Choroid plexus epithelial cell (primary cell): ENCODE measurements around the gene IGDCC3.
A peak's percentile ranks its signal among the peaks of the same experiment; 100 is the strongest.

Source experiments
- DNase-seq: peaks from one replicate; pipeline ENCODE4 v3.0.0-alpha.2; 2010; ENCODE audit warnings: low read depth
- H3K4me3 ChIP-seq: 2 replicates; pipeline ENCODE4 v1.5.1; 2011; ENCODE audit warnings: low read depth, mild to moderate bottlenecking, control low read depth, low read length, moderate library complexity
- TF ChIP-seq, protein P1 (sequence below): conservative IDR thresholded peaks from 2 replicates; pipeline ENCODE4 v1.5.1; 2011; ENCODE audit warnings: low read depth, mild to moderate bottlenecking, control low read depth, inconsistent platforms, low read length, moderate library complexity

IGDCC3 gene

DNA sequence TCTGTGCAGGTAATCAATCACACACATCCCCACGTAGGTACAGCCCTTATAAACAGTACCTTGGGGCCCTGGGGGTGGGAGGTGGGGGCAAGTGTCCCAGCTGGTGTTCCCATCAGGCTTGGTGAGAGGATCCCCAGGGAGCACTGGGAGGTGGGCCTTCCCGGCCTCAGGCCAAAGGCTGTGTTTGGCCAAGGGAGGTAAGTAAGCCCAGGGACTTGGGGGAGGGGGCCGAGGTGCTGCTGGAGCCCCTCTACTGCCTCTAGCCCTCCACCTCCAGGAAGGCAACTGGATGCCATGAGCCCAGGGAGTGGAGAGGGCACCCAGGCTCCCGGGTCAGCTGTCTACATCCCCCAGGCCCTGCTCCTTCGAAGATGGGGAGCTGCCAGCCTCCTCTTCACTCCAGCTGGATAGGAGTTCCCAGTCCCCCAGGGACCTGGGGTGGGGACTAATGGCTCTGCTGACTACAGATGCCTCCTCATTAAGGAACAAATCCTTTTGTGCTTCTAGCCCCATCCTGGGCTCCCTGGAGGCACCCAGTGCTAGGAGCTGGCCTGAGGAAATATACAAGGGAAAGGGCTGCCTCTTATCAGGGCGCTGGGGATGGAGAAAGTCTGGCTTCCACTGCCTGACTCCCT, 40.2 kb downstream of the IGDCC3 start:
- TF ChIP-seq, protein P1, sequence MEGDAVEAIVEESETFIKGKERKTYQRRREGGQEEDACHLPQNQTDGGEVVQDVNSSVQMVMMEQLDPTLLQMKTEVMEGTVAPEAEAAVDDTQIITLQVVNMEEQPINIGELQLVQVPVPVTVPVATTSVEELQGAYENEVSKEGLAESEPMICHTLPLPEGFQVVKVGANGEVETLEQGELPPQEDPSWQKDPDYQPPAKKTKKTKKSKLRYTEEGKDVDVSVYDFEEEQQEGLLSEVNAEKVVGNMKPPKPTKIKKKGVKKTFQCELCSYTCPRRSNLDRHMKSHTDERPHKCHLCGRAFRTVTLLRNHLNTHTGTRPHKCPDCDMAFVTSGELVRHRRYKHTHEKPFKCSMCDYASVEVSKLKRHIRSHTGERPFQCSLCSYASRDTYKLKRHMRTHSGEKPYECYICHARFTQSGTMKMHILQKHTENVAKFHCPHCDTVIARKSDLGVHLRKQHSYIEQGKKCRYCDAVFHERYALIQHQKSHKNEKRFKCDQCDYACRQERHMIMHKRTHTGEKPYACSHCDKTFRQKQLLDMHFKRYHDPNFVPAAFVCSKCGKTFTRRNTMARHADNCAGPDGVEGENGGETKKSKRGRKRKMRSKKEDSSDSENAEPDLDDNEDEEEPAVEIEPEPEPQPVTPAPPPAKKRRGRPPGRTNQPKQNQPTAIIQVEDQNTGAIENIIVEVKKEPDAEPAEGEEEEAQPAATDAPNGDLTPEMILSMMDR: no peak
- H3K4me3 ChIP-seq: no peak overlapping the region
- DNase-seq: no peak

DNA sequence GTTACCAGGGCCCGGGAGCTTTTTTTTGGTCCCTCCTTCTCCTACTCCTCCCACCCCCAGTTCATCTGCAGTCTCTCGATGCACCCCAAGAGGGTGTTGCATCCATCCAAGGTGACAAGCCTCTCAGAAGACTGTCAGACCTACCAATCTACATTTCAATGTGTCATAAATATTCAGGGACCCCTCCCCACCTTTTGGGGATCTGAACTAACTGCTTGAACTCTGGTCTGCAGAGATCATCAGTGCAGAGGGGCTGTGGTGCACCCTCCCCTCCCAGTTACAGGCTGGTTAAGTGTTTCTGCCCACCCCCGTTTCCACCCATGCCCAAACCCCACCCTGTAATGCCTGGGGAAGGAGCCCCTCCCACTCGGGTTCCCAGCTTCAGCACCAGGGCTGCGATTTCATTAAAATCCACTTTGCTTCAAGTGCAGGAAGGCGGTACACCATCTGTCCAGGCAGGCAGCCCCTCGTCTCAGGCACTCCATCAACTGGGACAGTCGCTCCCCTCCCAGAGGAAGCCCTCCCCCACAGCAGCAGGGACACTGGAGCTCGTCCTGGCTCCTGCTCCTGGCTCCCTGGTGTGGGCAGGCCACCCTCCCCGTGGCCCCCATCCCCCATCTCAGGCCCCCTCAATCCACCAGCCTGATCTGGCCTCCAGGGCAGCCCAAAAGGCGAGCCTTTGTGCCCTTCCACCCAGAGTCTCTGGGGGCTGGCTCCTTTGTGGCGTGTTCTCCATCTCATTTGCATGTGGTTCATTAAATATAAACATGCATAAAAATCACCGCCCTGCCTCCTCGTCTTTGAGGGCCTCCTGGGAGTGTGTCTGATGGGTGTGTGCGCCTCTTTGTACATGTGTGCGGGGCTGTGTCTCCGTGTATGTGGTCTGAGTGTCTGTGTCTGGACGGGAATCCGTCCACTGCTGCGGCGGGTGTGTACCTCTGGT, 41.0 kb downstream of the IGDCC3 start:
- TF ChIP-seq, protein P1: no peak
- no peak overlapping the region for H3K4me3 ChIP-seq
- DNase-seq: no peak

DNA sequence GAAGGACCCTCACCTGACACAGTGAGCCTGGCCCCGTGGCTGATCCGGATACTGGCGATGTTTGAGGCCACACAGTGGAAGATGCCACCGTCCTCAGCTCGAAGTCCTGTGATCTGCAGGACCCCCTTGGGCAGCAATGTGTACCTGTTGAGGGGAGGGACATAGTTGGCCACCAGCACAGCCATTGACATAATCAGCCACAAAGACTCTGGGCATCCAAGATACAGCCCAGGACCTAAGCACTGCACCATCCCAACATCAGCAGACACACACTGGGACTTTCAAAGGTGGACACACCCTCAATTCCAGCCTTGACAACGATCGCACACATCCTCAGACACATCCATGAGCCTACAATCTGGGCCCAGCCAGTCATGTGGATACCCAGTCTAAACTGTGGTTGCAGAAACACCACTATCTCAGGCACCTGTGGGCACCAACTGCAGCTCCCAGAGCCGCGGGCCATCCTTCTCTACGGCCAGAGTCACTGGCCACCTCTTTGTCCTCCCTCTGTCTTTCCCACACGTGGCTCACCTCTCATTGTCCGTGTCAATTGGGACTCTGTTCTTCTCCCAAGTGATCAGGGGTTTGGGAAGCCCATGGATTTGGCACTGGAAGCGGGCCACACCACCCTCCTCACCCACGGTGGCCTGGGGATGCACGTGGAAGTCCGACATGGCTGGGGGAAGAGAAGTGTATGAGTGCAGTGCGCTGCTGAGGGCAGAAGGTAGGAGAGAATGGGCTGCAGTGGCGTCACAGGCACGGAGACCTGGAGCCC, 42.3 kb downstream of the IGDCC3 start:
- TF ChIP-seq, protein P1: no peak
- no peak overlapping the region for H3K4me3 ChIP-seq
- DNase-seq: no peak

DNA sequence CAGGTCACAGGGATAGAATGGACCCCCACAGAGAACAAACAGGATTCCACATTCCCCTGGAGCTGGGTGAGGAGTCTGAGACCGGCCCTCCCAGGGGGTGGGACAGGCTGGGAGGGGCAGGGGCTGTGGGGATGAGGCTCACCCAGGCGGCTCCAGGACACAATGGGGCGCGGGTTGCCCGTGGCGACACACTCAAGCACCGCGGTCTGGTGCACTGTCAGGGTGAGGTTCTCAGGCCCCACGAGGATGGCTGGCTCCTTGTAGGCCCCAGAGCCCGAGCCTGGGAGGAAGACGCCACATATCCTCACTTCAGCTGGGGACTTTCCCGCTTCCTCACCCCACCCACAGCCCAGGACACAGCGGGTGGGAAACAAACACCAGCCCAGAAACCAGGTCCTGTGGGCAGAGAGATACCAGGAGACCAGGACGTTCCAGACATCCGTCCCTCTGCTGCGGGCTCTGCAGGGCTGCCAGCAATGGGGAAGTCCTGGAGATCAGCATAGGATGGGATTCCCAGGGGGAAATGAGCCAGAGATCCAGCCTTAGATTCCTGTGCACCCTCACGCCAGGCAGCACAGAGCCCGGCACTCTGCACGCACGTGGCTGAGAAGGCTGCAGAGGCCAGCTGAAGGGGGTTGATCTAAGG, 43.1 kb downstream of the IGDCC3 start:
- H3K4me3 ChIP-seq: no peak overlapping the region
- peak; percentile 15 for DNase-seq
- TF ChIP-seq, protein P1: no peak

DNA sequence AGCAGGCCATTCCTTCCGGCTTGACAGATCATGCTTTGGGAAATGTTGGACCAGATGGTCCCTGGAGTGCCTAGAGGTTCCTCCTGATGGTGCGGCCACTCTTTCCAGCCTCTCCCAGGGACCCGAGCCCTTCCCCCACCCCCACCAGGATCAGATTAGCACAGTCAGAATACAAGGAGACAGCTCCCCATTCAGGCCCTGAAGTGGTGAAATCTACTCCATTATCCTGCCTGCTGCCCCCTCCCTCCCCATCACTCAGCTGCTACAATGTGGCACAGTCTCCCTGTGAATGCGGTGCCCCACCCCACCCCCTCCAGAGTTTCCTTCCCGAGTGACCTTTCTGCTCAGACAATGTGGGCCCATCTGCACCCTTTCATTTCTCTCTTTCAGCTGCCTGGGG, 43.9 kb downstream of the IGDCC3 start:
- TF ChIP-seq, protein P1: no peak
- DNase-seq: no peak
- H3K4me3 ChIP-seq: no peak overlapping the region

DNA sequence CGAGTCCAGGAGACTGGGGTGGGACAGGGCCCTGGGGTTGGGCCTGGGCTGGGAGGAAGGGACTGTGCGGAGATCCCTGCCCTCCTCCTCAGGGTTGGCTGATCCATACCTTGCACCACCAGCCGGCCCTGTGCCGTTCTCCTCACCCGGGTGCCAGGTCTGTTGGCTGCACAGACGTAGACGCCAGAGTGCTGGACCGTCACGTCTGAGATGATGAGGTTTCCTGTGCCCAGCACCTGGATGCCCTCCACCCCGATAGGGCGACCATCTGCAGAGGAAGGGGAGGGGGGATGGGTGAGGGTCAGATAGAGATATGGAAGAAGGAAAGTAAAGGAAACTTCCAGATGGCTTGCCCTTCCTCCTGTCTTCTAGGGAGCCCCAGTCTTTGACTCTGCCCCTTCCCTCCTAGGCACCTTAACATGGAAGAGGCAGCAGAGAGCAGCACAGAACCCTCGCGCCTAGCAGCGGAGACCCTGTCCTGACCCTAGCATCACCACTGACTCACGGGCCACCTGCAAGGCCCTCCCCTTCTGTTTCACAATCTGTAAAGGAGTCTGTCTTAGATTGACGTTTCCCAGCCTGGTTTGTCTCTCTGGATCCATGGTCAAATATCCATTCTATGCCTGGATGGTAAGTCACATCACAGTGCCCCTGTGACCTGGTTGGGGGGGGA, 44.5 kb downstream of the IGDCC3 start:
- DNase-seq: no peak
- TF ChIP-seq, protein P1: no peak
- no peak overlapping the region for H3K4me3 ChIP-seq
